ENCODE results near the gene THSD4.
"Not testable (repeated sequence)": the region's sequence is repeated elsewhere in the genome, so short reads cannot be mapped to it uniquely, and the experiment has no call there.

Gene THSD4

DNA sequence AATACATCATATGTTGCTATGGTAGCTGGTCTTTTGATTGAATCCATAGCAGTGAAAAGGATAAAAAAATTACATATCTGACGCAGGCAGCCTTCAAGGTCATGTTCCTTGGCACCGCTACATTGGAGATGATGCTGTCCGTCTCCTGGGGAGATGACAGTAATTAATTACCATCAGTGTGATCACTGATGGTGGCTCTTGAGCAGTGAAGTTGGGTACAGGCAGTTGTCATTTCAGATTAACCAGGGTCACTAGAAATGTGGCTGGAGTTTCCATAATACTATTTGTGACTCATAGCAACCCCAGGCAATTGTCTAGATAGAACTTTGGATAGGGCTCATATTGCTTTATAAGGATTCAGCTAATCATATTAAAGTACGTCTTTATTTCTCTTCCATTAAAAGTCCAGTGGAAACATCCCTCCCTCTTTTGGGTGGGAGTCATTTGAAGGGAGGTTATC lies 136.3 kb downstream of the THSD4 start:
- Histone ChIP-seq H3K4me1 (ENCODE audit: control insufficient read depth, insufficient read depth, low read length) (no peaks in the 10 kb centered on the region), H3K9me3 (ENCODE audit: control insufficient read depth, low read length) (no peaks in the 10 kb centered on the region), H3K36me3 (ENCODE audit: control insufficient read depth, insufficient read depth, low read length, severe bottlenecking) (no peaks in the 10 kb centered on the region), H3K4me3 (ENCODE audit: low read length) (no peak overlapping the region), H3K27me3 (replicated peaks; ENCODE audit: control insufficient read depth, insufficient read depth, low read length) (no peaks in the 10 kb centered on the region), H3K9ac (ENCODE audit: low read length) (no peak overlapping the region)
- DNase-seq (ENCODE audit: low read depth), result peak; percentile 58

- Histone ChIP-seq H3K27me3 (replicated peaks; ENCODE audit: control insufficient read depth, insufficient read depth, low read length) (no peaks in the 10 kb centered on the region), H3K36me3 (ENCODE audit: control insufficient read depth, insufficient read depth, low read length, severe bottlenecking) (no peaks in the 10 kb centered on the region), H3K9ac (ENCODE audit: low read length) (no peak overlapping the region), H3K4me1 (ENCODE audit: control insufficient read depth, insufficient read depth, low read length) (no peaks in the 10 kb centered on the region), H3K4me3 (ENCODE audit: low read length) (no peak overlapping the region), H3K9me3 (ENCODE audit: control insufficient read depth, low read length) (no peaks in the 10 kb centered on the region)
- DNase-seq (ENCODE audit: low read depth), result peak; percentile 51
Observed at GRCh38 chr15:71252044-71252739, 136.9 kb downstream of the THSD4 start.

DNA sequence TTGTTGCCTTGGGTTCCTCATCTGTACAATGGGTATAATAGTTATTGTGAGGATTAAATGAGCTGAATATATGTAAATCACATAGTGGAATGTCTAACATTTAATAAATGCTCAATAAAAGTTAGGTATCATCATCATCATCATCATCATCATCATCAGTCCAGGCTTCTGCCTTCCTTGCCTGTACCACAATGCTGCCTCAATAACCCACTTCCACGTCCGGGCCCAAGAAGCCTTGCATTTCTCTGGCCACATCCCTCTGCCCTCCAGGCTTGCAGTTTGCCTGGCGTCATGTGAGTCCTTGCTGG lies 137.4 kb downstream of the THSD4 start:
- H3K4me1 ChIP-seq (ENCODE audit: control insufficient read depth, insufficient read depth, low read length), result no peaks in the 10 kb centered on the region
- H3K4me3 ChIP-seq (ENCODE audit: low read length), result no peak overlapping the region
- H3K9me3 ChIP-seq (ENCODE audit: control insufficient read depth, low read length), result no peaks in the 10 kb centered on the region
- H3K27me3 ChIP-seq (replicated peaks; ENCODE audit: control insufficient read depth, insufficient read depth, low read length), result no peaks in the 10 kb centered on the region
- no peak for DNase-seq (ENCODE audit: low read depth)
- no peaks in the 10 kb centered on the region for H3K36me3 ChIP-seq (ENCODE audit: control insufficient read depth, insufficient read depth, low read length, severe bottlenecking)
- no peak overlapping the region for H3K9ac ChIP-seq (ENCODE audit: low read length)

GRCh38 chr15:71254491-71254890 lies 139.2 kb downstream of the THSD4 start:
- DNase-seq (ENCODE audit: low read depth), result no peak
- no peaks in the 10 kb centered on the region for H3K36me3 ChIP-seq (ENCODE audit: control insufficient read depth, insufficient read depth, low read length, severe bottlenecking)
- no peaks in the 10 kb centered on the region for H3K27me3 ChIP-seq (replicated peaks; ENCODE audit: control insufficient read depth, insufficient read depth, low read length)
- no peaks in the 10 kb centered on the region for H3K9me3 ChIP-seq (ENCODE audit: control insufficient read depth, low read length)
- H3K9ac ChIP-seq (ENCODE audit: low read length), result no peak overlapping the region
- no peaks in the 10 kb centered on the region for H3K4me1 ChIP-seq (ENCODE audit: control insufficient read depth, insufficient read depth, low read length)
- no peak overlapping the region for H3K4me3 ChIP-seq (ENCODE audit: low read length)

DNA sequence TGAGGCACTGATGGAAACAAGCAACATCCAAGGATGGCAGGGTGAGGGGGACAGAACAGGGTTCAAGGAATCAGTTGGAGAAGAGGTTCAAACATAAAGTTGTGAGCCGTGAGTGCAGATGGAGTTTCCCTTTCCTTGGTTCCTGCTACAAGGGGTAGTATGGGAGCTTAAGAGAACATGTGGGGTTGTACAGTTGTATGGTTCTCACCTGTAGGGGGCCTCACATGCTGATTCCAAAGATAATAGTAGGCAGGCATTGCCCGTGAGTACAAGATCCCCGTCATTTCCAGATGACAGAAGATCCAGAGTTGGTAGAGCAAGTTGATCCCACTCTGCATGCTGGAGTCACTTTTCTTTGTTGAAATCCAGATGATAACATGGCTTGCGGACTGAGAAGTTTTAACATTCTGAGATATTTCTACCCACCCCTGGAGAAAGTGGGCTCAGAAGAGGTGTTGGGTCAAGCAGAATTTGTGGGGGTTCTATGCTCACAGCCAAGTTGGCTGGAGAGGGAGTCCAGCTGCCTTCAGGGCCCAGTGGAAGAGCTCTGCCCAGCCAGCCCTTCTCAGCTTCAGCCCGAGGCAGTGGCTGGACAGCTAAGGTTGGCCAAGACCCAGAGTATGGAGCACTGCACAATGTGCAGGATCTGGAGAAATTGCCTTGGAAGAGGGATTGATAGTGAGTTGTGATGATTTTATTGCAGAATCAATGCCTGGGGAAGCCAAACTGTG lies 141.8 kb downstream of the THSD4 start:
- Histone ChIP-seq H3K27me3 (replicated peaks; ENCODE audit: control insufficient read depth, insufficient read depth, low read length) (no peaks in the 10 kb centered on the region), H3K36me3 (ENCODE audit: control insufficient read depth, insufficient read depth, low read length, severe bottlenecking) (no peaks in the 10 kb centered on the region), H3K4me3 (ENCODE audit: low read length) (no peak overlapping the region), H3K9me3 (ENCODE audit: control insufficient read depth, low read length) (no peaks in the 10 kb centered on the region), H3K4me1 (ENCODE audit: control insufficient read depth, insufficient read depth, low read length) (no peaks in the 10 kb centered on the region), H3K9ac (ENCODE audit: low read length) (no peak overlapping the region)
- no peak for DNase-seq (ENCODE audit: low read depth)

DNA sequence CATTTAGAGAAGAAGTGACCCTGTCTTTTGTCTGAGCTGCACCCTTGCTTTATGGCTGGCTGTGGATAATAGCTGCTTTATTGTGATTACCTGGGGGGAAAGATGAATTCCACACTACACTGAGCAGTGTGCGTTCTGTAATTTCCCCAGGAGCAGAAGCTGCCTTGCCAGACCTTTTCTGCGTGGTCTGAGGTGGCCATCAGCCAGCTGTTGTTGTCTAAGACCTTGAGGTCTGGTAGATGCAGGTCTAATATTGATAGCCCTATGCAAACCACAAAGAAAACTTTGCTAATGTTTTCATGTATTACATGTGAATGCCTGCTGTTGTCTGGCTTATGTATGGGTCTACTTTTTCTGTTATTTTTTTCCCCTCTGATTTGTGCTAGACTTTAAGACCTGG lies 144.6 kb downstream of the THSD4 start:
- no peak for DNase-seq (ENCODE audit: low read depth)
- no peak overlapping the region for H3K9ac ChIP-seq (ENCODE audit: low read length)
- no peaks in the 10 kb centered on the region for H3K36me3 ChIP-seq (ENCODE audit: control insufficient read depth, insufficient read depth, low read length, severe bottlenecking)
- H3K4me1 ChIP-seq (ENCODE audit: control insufficient read depth, insufficient read depth, low read length), result no peaks in the 10 kb centered on the region
- no peak overlapping the region for H3K4me3 ChIP-seq (ENCODE audit: low read length)
- H3K27me3 ChIP-seq (replicated peaks; ENCODE audit: control insufficient read depth, insufficient read depth, low read length), result no peaks in the 10 kb centered on the region
- no peaks in the 10 kb centered on the region for H3K9me3 ChIP-seq (ENCODE audit: control insufficient read depth, low read length)

DNA sequence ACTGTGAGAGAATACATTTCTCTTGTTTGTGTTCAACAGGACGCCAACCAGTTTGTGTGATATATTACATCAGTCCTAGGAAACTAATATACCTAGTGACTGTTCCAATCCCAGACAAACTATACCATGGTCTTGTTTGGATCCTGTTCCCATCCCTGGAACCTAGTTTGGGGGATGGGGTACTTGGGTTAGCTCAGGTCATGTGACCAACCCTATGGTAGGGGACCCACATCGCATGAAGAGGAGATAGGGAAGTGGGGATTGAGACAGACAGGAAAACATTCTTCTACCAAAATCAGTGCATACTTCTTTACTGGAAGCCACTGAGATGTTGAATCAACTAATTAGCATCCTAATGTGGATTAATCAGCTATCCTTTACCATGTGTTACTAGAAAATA lies 146.1 kb downstream of the THSD4 start:
- Histone ChIP-seq H3K27me3 (replicated peaks; ENCODE audit: control insufficient read depth, insufficient read depth, low read length) (no peaks in the 10 kb centered on the region), H3K4me1 (ENCODE audit: control insufficient read depth, insufficient read depth, low read length) (no peaks in the 10 kb centered on the region), H3K9ac (ENCODE audit: low read length) (no peak overlapping the region), H3K4me3 (ENCODE audit: low read length) (no peak overlapping the region), H3K36me3 (ENCODE audit: control insufficient read depth, insufficient read depth, low read length, severe bottlenecking) (no peaks in the 10 kb centered on the region), H3K9me3 (ENCODE audit: control insufficient read depth, low read length) (no peaks in the 10 kb centered on the region)
- DNase-seq (ENCODE audit: low read depth), result no peak

GRCh38 chr15:71261909-71262308 lies 146.6 kb downstream of the THSD4 start:
- peak; percentile 8 for DNase-seq (ENCODE audit: low read depth)
- Histone ChIP-seq H3K4me1 (ENCODE audit: control insufficient read depth, insufficient read depth, low read length) (no peaks in the 10 kb centered on the region), H3K9me3 (ENCODE audit: control insufficient read depth, low read length) (no peaks in the 10 kb centered on the region), H3K36me3 (ENCODE audit: control insufficient read depth, insufficient read depth, low read length, severe bottlenecking) (no peaks in the 10 kb centered on the region), H3K4me3 (ENCODE audit: low read length) (no peak overlapping the region), H3K9ac (ENCODE audit: low read length) (no peak overlapping the region), H3K27me3 (replicated peaks; ENCODE audit: control insufficient read depth, insufficient read depth, low read length) (no peaks in the 10 kb centered on the region)

- H3K27me3 ChIP-seq (replicated peaks; ENCODE audit: control insufficient read depth, insufficient read depth, low read length), result no peaks in the 10 kb centered on the region
- H3K4me3 ChIP-seq (ENCODE audit: low read length), result no peak overlapping the region
- no peaks in the 10 kb centered on the region for H3K36me3 ChIP-seq (ENCODE audit: control insufficient read depth, insufficient read depth, low read length, severe bottlenecking)
- DNase-seq (ENCODE audit: low read depth), result no peak
- no peaks in the 10 kb centered on the region for H3K4me1 ChIP-seq (ENCODE audit: control insufficient read depth, insufficient read depth, low read length)
- H3K9ac ChIP-seq (ENCODE audit: low read length), result no peak overlapping the region
- no peaks in the 10 kb centered on the region for H3K9me3 ChIP-seq (ENCODE audit: control insufficient read depth, low read length)
Observed at GRCh38 chr15:71262599-71262998, 147.3 kb downstream of the THSD4 start.

- not testable (repeated sequence) for H3K4me3 ChIP-seq (ENCODE audit: low read length); H3K9ac ChIP-seq (ENCODE audit: low read length); H3K27me3 ChIP-seq (replicated peaks; ENCODE audit: control insufficient read depth, insufficient read depth, low read length); DNase-seq (ENCODE audit: low read depth); H3K4me1 ChIP-seq (ENCODE audit: control insufficient read depth, insufficient read depth, low read length); H3K36me3 ChIP-seq (ENCODE audit: control insufficient read depth, insufficient read depth, low read length, severe bottlenecking); H3K9me3 ChIP-seq (ENCODE audit: control insufficient read depth, low read length)
Observed at GRCh38 chr15:71265606-71266005, 150.3 kb downstream of the THSD4 start.

GRCh38 chr15:71271327-71271726 lies 156.1 kb downstream of the THSD4 start:
- DNase-seq (ENCODE audit: low read depth), result no peak
- H3K9ac ChIP-seq (ENCODE audit: low read length), result no peak overlapping the region
- no peaks in the 10 kb centered on the region for H3K36me3 ChIP-seq (ENCODE audit: control insufficient read depth, insufficient read depth, low read length, severe bottlenecking)
- H3K4me3 ChIP-seq (ENCODE audit: low read length), result no peak overlapping the region
- H3K9me3 ChIP-seq (ENCODE audit: control insufficient read depth, low read length), result no peaks in the 10 kb centered on the region
- H3K4me1 ChIP-seq (ENCODE audit: control insufficient read depth, insufficient read depth, low read length), result peaks cover 6% of the 10 kb centered on the region
- no peaks in the 10 kb centered on the region for H3K27me3 ChIP-seq (replicated peaks; ENCODE audit: control insufficient read depth, insufficient read depth, low read length)

DNA sequence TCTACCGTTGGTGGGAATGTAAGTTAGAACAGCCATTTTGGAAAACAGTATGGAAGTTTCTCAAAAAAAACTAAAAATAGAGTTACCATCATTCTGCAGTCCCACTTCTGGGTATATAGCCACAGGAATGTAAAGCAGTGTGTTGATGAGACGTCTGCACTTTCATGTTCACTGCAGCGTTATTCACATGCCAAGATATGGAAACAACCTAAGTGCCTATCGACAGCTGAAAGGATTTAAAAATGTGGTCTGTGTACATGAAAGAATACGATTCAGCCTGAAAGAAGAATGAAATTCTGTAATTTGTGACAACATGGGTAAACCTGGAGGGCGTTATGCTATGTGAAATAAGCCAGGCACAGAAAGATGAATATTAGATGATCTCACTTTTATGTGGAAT lies 157.7 kb downstream of the THSD4 start:
- Histone ChIP-seq H3K36me3 (ENCODE audit: control insufficient read depth, insufficient read depth, low read length, severe bottlenecking) (no peaks in the 10 kb centered on the region), H3K4me3 (ENCODE audit: low read length) (no peak overlapping the region), H3K27me3 (replicated peaks; ENCODE audit: control insufficient read depth, insufficient read depth, low read length) (no peaks in the 10 kb centered on the region), H3K9ac (ENCODE audit: low read length) (no peak overlapping the region), H3K4me1 (ENCODE audit: control insufficient read depth, insufficient read depth, low read length) (peaks cover 7% of the 10 kb centered on the region), H3K9me3 (ENCODE audit: control insufficient read depth, low read length) (no peaks in the 10 kb centered on the region)
- peak; percentile 57 for DNase-seq (ENCODE audit: low read depth)

Data from adipocyte (in vitro differentiated cells).